ENCODE measurements around the gene LRRC74B. TPM values are rescaled to one million over a fixed set of nuclear protein-coding genes. Genes with fewer than 3 reads are reported as not detected.
A peak's percentile ranks its signal among the peaks of the same experiment; 100 is the strongest.

The LRRC74B gene
- total and polyA plus RNA-seq, 2 experiments from 2014 or later = not detected

GRCh38 chr22:21101877-21102638, 56.3 kb downstream of the LRRC74B start:
- H2AFZ ChIP-seq = peak overlapping the region; percentile 78; the same call in 1 of the 2 replicates
- peaks cover 6% of the 10 kb centered on the region for H4K20me1 ChIP-seq (replicated peaks; ENCODE audit: insufficient read depth)
- H3K27ac ChIP-seq (ENCODE audit: low read depth) = no peak overlapping the region
- H3F3A ChIP-seq (replicated peaks; ENCODE audit: low read depth) = no peaks in the 10 kb centered on the region
- H3K4me2 ChIP-seq = no peak overlapping the region
- TF ChIP-seq CTCF (conservative IDR thresholded peaks at IDR 0.05; ENCODE audit: low read depth in 2 of 2) (no peak), EZH2 (IDR thresholded peaks at IDR 0.05; ENCODE audit: low read depth, unreplicated experiment) (no peak), STAT1 (IDR thresholded peaks at IDR 0.05; ENCODE audit: unreplicated experiment) (no peak), JUNB (IDR thresholded peaks at IDR 0.05; ENCODE audit: unreplicated experiment) (no peak), ETS1 (IDR thresholded peaks at IDR 0.05) (no peak), EZH2phosphoT487 (IDR thresholded peaks at IDR 0.05; ENCODE audit: unreplicated experiment) (no peak)
- no peak overlapping the region for H3K4me3 Mint-ChIP-seq
- H3K27me3 ChIP-seq (ENCODE audit: insufficient read depth) = peaks cover 8% of the 10 kb centered on the region; the same call in 1 of the 2 replicates
- peaks cover 13% of the 10 kb centered on the region for H3K4me1 Mint-ChIP-seq
- no peaks in the 10 kb centered on the region for H3K9me2 ChIP-seq (ENCODE audit: insufficient read depth)
- peaks cover 2% of the 10 kb centered on the region for H3K27me3 Mint-ChIP-seq (ENCODE audit: insufficient read depth, low read depth, poor library complexity)
- H3K79me2 ChIP-seq (replicated peaks; ENCODE audit: insufficient read depth) = no peaks in the 10 kb centered on the region
- no peaks in the 10 kb centered on the region for H3K36me3 ChIP-seq (ENCODE audit: insufficient read depth)
- DNase-seq (ENCODE audit: low spot score) = no peak
- H3K4me1 ChIP-seq (ENCODE audit: insufficient read depth) = no peaks in the 10 kb centered on the region
- no peaks in the 10 kb centered on the region for H3K36me3 Mint-ChIP-seq (ENCODE audit: low read depth)
- H3K4me3 ChIP-seq = no peak overlapping the region
- H3K27ac Mint-ChIP-seq = no peak overlapping the region
- no peaks in the 10 kb centered on the region for H3K9me3 Mint-ChIP-seq
- no peak for ATAC-seq

- Mint-ChIP-seq H3K36me3 (ENCODE audit: low read depth) (no peaks in the 10 kb centered on the region), H3K27me3 (ENCODE audit: insufficient read depth, low read depth, poor library complexity) (peaks cover 2% of the 10 kb centered on the region), H3K4me3 (peak overlapping the region; percentile 28; the same call in 2 of the 3 replicates), H3K27ac (no peak overlapping the region), H3K9me3 (no peaks in the 10 kb centered on the region), H3K4me1 (peaks cover 13% of the 10 kb centered on the region)
- H3K4me1 ChIP-seq (ENCODE audit: insufficient read depth) = no peaks in the 10 kb centered on the region
- H4K20me1 ChIP-seq (replicated peaks; ENCODE audit: insufficient read depth) = peaks cover 6% of the 10 kb centered on the region
- no peak overlapping the region for H3K27ac ChIP-seq (ENCODE audit: low read depth)
- no peaks in the 10 kb centered on the region for H3F3A ChIP-seq (replicated peaks; ENCODE audit: low read depth)
- H3K4me3 ChIP-seq = no peak overlapping the region
- peak; percentile 99 for ATAC-seq
- peak; percentile 96 for DNase-seq (ENCODE audit: low spot score)
- H3K27me3 ChIP-seq (ENCODE audit: insufficient read depth) = peaks cover 8% of the 10 kb centered on the region; the same call in 1 of the 2 replicates
- no peaks in the 10 kb centered on the region for H3K9me2 ChIP-seq (ENCODE audit: insufficient read depth)
- peak overlapping the region; percentile 78; the same call in 1 of the 2 replicates for H2AFZ ChIP-seq
- no peaks in the 10 kb centered on the region for H3K79me2 ChIP-seq (replicated peaks; ENCODE audit: insufficient read depth)
- H3K36me3 ChIP-seq (ENCODE audit: insufficient read depth) = no peaks in the 10 kb centered on the region
- no peak overlapping the region for H3K4me2 ChIP-seq
- no peak for TF ChIP-seq JUNB (IDR thresholded peaks at IDR 0.05; ENCODE audit: unreplicated experiment)
- TF ChIP-seq CTCF (conservative IDR thresholded peaks at IDR 0.05; ENCODE audit: low read depth in 2 of 2) = peak; percentile 76 to 92
- TF ChIP-seq STAT1 (IDR thresholded peaks at IDR 0.05; ENCODE audit: unreplicated experiment) = no peak
- TF ChIP-seq REST (IDR thresholded peaks at IDR 0.05; ENCODE audit: unreplicated experiment) = no peak
- TF ChIP-seq ZNF331 (CRISPR knock-in tag; IDR thresholded peaks at IDR 0.05; ENCODE audit: low read depth) = no peak
- TF ChIP-seq EZH2phosphoT487 (IDR thresholded peaks at IDR 0.05; ENCODE audit: unreplicated experiment) = no peak
Measured at GRCh38 chr22:21102659-21103267, 57.0 kb downstream of the LRRC74B start.
